Esophagus muscularis mucosa (tissue), 3 donors: Measurements from ENCODE around the gene FTCD.
A peak's percentile ranks its signal among the peaks of the same experiment; 100 is the strongest.

Experiments
- POLR2A ChIP-seq: fragments of 450-650 bp; IDR thresholded peaks from one replicate; pipeline ENCODE4 v1.6.1; 2017; ENCODE audit warnings: antibody characterized with exemption, moderate library complexity, mild to moderate bottlenecking, low read depth
- TF ChIP-seq, protein P1 (sequence below), 3 experiments: fragments of 200-600 bp in 2 of 3; fragments of 450-650 bp in 1 of 3; sonication (generic) in 2 of 3; IDR thresholded peaks; one replicate each; pipeline ENCODE4 v1.5.1; 2017 to 2019; ENCODE audit warnings: antibody characterized with exemption in 3 of 3, mild to moderate bottlenecking in 2 of 3, moderate library complexity in 1 of 3

- TF ChIP-seq, protein P1, sequence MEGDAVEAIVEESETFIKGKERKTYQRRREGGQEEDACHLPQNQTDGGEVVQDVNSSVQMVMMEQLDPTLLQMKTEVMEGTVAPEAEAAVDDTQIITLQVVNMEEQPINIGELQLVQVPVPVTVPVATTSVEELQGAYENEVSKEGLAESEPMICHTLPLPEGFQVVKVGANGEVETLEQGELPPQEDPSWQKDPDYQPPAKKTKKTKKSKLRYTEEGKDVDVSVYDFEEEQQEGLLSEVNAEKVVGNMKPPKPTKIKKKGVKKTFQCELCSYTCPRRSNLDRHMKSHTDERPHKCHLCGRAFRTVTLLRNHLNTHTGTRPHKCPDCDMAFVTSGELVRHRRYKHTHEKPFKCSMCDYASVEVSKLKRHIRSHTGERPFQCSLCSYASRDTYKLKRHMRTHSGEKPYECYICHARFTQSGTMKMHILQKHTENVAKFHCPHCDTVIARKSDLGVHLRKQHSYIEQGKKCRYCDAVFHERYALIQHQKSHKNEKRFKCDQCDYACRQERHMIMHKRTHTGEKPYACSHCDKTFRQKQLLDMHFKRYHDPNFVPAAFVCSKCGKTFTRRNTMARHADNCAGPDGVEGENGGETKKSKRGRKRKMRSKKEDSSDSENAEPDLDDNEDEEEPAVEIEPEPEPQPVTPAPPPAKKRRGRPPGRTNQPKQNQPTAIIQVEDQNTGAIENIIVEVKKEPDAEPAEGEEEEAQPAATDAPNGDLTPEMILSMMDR (IDR thresholded peaks at IDR 0.05) = peak in 2 of 3 experiments; percentile 9 to 18
- TF ChIP-seq POLR2A = no peak
Observed at GRCh38 chr21:46099476-46099875, 55.9 kb downstream of the FTCD start.
